ENCODE measurements around the gene ANKRD13B.

The ANKRD13B gene

DNA sequence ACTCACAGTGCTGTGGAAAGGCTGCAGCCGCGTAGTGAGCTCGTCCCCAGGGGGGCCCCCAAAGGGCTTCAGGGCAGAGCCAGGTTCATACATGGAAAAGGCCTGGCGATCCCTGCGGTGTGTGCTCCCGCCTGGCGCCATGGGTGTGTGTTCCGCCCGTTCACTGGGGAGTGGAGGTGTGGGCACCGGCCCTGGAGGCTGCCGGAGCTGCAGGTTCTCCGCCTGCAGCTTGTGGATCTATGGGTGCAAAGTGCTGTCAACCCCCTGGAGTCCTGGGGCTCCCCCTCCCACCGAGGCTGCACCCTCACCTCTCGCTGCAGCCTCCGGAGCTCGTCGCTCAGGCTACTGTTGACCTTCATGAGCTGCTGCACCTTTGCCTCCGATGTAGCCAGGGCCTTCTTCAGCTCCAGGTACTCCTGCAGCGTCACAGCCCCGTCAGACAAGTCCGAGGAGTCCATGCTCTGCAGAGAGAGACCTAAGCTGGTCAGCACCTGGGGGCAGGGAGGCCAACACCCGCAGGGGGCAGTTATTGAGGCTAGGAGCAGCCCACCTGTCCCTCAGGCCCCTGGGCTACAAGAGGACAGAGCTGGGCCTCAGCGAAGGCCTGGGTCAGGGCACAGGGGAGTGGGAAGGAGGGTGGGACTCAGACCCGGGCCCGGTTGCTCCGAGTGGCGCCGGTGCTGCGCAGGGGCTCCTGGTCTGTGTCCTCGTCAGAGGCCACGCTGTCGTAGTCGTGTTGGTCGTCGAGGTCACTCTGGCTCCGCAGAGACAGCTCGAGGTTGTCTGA lies 16.5 kb upstream of the ANKRD13B start:
- H3K27ac ChIP-seq (ENCODE audit: low read depth, low read length, severe bottlenecking): no peak overlapping the region
- H3K36me3 ChIP-seq (ENCODE audit: control insufficient read depth, insufficient read depth, low read length): peaks cover 86% of the 10 kb centered on the region
- WGBS, 2 experiments (ENCODE audit: insufficient coverage in 2 of 2): 95 to 96% methylated on average over 27 to 36 of the region's 37 CpGs
- no peak overlapping the region for H3K4me3 ChIP-seq (ENCODE audit: extremely low read depth, insufficient read depth, low read length, poor library complexity, severe bottlenecking)
- H3K9me3 ChIP-seq (ENCODE audit: control insufficient read depth, low read length): no peaks in the 10 kb centered on the region
- H3K4me1 ChIP-seq (ENCODE audit: control insufficient read depth, insufficient read depth, low read length, poor library complexity, severe bottlenecking): no peaks in the 10 kb centered on the region

- Histone ChIP-seq H3K4me1 (ENCODE audit: control insufficient read depth, insufficient read depth, low read length, poor library complexity, severe bottlenecking) (no peaks in the 10 kb centered on the region), H3K4me3 (ENCODE audit: extremely low read depth, insufficient read depth, low read length, poor library complexity, severe bottlenecking) (no peak overlapping the region), H3K36me3 (ENCODE audit: control insufficient read depth, insufficient read depth, low read length) (peaks cover 87% of the 10 kb centered on the region), H3K9me3 (ENCODE audit: control insufficient read depth, low read length) (no peaks in the 10 kb centered on the region), H3K27ac (ENCODE audit: low read depth, low read length, severe bottlenecking) (no peak overlapping the region)
- 92 to 98% methylated on average over 6 to 8 of the region's 9 CpGs for WGBS, 2 experiments (ENCODE audit: insufficient coverage in 2 of 2)
Observed at GRCh38 chr17:29577001-29577370, 15.9 kb upstream of the ANKRD13B start.

DNA sequence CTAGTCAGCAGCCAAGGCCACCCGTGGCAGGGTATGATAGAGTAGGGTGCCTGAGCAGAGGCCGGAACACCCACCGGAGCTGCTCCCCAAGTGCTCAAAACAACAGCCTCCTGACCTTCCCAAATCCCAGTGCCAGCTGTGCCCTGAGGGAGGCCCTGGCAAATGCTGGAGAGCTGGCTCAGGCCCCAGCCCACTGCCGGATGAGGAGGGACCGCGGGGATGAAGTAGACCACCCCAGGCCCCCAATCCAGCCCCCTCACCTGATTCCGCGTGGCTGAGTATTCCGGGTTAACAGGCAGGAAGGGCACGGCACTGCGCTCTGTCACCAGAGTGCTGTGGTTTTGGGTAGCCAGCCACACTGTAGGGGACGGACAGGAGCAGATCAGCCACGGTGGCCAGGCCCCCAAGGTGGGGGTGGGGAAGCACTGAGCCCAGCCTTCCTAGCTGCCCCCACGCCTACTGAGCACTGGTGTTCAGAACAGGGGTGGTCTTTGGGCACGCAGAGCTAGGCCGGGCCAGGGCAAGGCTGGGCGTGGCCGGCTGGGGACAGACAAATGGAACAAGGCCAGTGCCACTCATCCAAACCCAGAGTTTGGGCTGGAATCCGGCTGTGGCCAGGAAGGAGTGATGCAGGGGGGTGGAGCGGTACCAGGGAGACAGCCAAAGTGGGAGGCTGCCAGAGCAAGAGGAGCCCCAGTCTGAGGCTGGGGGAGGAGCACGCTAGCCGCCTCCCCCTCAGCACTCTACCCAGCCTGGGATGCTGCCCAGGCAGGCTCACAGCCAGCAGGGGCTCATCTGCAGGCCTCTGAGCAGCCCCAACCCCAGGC lies 15.3 kb upstream of the ANKRD13B start:
- peaks cover 91% of the 10 kb centered on the region for H3K36me3 ChIP-seq (ENCODE audit: control insufficient read depth, insufficient read depth, low read length)
- H3K27ac ChIP-seq (ENCODE audit: low read depth, low read length, severe bottlenecking): no peak overlapping the region
- H3K4me1 ChIP-seq (ENCODE audit: control insufficient read depth, insufficient read depth, low read length, poor library complexity, severe bottlenecking): no peaks in the 10 kb centered on the region
- no peak overlapping the region for H3K4me3 ChIP-seq (ENCODE audit: extremely low read depth, insufficient read depth, low read length, poor library complexity, severe bottlenecking)
- H3K9me3 ChIP-seq (ENCODE audit: control insufficient read depth, low read length): no peaks in the 10 kb centered on the region
- WGBS, 2 experiments (ENCODE audit: insufficient coverage in 2 of 2): 91 to 92% methylated on average over 19 to 20 of the region's 22 CpGs

DNA sequence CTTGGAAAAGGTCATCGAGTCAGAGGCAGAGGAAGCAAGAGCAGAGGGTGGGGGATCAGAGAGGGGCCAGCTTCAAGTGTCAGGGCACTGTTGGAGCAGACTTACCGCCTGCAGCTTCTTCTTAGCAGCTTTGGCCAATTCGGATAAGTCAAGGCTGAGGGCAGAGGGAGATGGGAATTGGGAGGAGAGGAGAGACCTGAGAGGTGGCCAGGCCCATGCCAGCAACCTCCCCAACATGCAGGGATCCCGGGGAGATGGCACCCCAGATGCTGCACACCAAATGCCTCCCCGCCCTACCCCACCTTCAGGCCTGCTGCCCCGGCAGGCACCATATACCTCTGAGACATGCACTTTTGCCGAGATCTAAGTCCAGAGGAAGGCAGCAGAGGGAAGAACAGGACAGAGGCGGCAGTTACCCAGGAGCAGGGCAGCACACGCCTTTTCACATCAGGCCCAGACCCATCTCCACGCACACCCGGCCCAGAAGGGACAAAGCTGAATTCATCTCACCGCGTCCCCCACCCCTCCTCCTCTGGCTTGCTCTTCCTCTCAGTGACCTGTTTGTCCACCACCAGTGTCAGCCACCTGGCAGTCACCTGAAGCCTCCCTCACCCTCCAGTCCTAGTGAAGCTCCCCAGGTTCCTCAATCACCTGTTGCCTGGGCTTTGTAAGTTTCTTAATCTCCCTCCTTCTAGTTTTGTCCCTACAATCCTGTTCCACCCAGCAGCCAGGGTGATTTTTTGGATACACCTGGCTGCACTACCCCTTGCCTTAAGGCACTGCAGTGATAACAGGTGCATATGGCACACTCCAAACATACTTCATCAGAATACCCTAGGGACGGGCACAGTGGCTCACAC lies 14.1 kb upstream of the ANKRD13B start:
- Histone ChIP-seq H3K36me3 (ENCODE audit: control insufficient read depth, insufficient read depth, low read length) (peaks cover 92% of the 10 kb centered on the region), H3K27ac (ENCODE audit: low read depth, low read length, severe bottlenecking) (no peak overlapping the region), H3K4me1 (ENCODE audit: control insufficient read depth, insufficient read depth, low read length, poor library complexity, severe bottlenecking) (no peaks in the 10 kb centered on the region), H3K9me3 (ENCODE audit: control insufficient read depth, low read length) (no peaks in the 10 kb centered on the region), H3K4me3 (ENCODE audit: extremely low read depth, insufficient read depth, low read length, poor library complexity, severe bottlenecking) (no peak overlapping the region)
- WGBS, 2 experiments (ENCODE audit: insufficient coverage in 2 of 2): 93 to 96% methylated on average over 11 to 13 of the region's 14 CpGs

GRCh38 chr17:29579866-29580771 lies 12.8 kb upstream of the ANKRD13B start:
- WGBS, 2 experiments (ENCODE audit: insufficient coverage in 2 of 2): 75 to 77% methylated on average over 10 to 12 of the region's 15 CpGs
- H3K9me3 ChIP-seq (ENCODE audit: control insufficient read depth, low read length): no peaks in the 10 kb centered on the region
- peaks cover 83% of the 10 kb centered on the region for H3K36me3 ChIP-seq (ENCODE audit: control insufficient read depth, insufficient read depth, low read length)
- no peak overlapping the region for H3K27ac ChIP-seq (ENCODE audit: low read depth, low read length, severe bottlenecking)
- H3K4me1 ChIP-seq (ENCODE audit: control insufficient read depth, insufficient read depth, low read length, poor library complexity, severe bottlenecking): peaks cover 10% of the 10 kb centered on the region
- no peak overlapping the region for H3K4me3 ChIP-seq (ENCODE audit: extremely low read depth, insufficient read depth, low read length, poor library complexity, severe bottlenecking)

- WGBS, 2 experiments (ENCODE audit: insufficient coverage in 2 of 2): 96 to 98% methylated on average over 6 to 14 of the region's 20 CpGs
- H3K27ac ChIP-seq (ENCODE audit: low read depth, low read length, severe bottlenecking): no peak overlapping the region
- H3K4me3 ChIP-seq (ENCODE audit: extremely low read depth, insufficient read depth, low read length, poor library complexity, severe bottlenecking): no peak overlapping the region
- no peaks in the 10 kb centered on the region for H3K9me3 ChIP-seq (ENCODE audit: control insufficient read depth, low read length)
- peaks cover 22% of the 10 kb centered on the region for H3K4me1 ChIP-seq (ENCODE audit: control insufficient read depth, insufficient read depth, low read length, poor library complexity, severe bottlenecking)
- H3K36me3 ChIP-seq (ENCODE audit: control insufficient read depth, insufficient read depth, low read length): peaks cover 67% of the 10 kb centered on the region
Observed at GRCh38 chr17:29581583-29582253, 11.2 kb upstream of the ANKRD13B start.

GRCh38 chr17:29582254-29582765 lies 10.6 kb upstream of the ANKRD13B start:
- Histone ChIP-seq H3K4me3 (ENCODE audit: extremely low read depth, insufficient read depth, low read length, poor library complexity, severe bottlenecking) (no peak overlapping the region), H3K9me3 (ENCODE audit: control insufficient read depth, low read length) (no peaks in the 10 kb centered on the region), H3K36me3 (ENCODE audit: control insufficient read depth, insufficient read depth, low read length) (peaks cover 66% of the 10 kb centered on the region), H3K27ac (ENCODE audit: low read depth, low read length, severe bottlenecking) (no peak overlapping the region), H3K4me1 (ENCODE audit: control insufficient read depth, insufficient read depth, low read length, poor library complexity, severe bottlenecking) (peaks cover 26% of the 10 kb centered on the region)
- WGBS, 2 experiments (ENCODE audit: insufficient coverage in 2 of 2): 87 to 93% methylated on average over 7 to 8 of the region's 10 CpGs

DNA sequence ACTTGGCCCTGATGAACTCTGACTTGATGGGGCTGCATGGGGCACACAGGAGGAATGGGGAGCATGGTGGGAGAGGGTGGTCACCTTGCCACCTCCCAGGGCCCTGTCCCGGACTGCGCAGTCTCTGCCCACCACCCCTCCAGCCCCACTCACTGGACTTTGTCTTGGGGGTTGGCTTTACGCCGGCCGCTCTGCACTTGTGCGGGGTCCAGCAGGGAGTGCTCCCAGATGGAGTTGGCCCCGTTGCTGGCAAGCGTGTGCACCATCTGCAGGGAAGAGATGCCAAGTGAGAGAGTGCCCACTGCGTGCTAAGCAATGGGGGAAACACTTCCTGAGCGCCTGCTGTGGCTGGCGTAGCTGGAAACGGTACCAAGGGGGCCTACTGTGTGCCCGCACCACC lies 10.2 kb upstream of the ANKRD13B start:
- WGBS, 2 experiments (ENCODE audit: insufficient coverage in 2 of 2): 94 to 98% methylated on average over 12 to 13 of the region's 13 CpGs
- H3K36me3 ChIP-seq (ENCODE audit: control insufficient read depth, insufficient read depth, low read length): peaks cover 65% of the 10 kb centered on the region
- no peak overlapping the region for H3K4me3 ChIP-seq (ENCODE audit: extremely low read depth, insufficient read depth, low read length, poor library complexity, severe bottlenecking)
- H3K9me3 ChIP-seq (ENCODE audit: control insufficient read depth, low read length): no peaks in the 10 kb centered on the region
- H3K4me1 ChIP-seq (ENCODE audit: control insufficient read depth, insufficient read depth, low read length, poor library complexity, severe bottlenecking): peaks cover 31% of the 10 kb centered on the region
- H3K27ac ChIP-seq (ENCODE audit: low read depth, low read length, severe bottlenecking): no peak overlapping the region

DNA sequence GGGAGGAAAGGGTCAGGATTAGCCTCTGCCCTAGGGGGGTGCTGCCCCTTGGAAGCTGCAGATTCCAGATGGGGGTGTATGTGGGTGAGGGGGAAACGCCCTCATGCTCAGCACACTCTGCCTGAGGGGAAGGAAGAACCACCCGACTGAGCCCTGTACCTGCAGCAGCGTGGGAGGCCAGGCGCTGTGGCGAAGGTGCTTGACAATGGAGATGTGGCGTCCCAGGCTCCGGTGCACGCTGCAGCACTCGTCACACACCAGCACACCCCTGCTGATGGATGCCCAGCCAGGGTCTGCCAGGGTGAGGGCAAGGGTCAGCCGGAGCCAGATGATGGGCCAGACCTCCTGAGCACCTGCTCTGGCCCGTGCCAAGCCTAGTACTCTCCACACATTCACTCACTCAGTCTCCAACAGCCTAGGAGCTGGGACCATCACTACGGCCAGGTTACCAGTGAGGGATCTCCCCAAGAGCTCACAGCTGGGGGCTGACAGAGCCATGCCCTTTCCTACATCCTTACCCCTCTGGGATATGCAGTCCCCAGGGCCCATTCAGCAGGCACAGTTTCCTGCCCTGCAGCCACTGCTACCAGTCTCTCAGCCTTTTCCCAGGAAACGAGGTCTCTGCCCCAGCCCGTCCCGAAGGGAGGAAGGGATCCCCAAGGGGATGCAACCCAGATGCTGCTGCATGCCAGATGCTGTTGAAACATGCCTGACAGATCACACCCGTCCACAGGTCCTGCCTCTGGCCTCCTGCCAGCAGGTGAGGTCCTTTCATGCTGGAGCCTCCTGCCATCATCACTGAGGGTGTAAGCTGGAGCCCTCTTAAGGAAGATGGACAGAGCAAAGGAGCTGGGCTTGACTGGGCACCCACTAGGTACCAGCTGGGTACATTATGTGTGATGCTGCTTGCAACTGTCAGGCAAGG lies 9.3 kb upstream of the ANKRD13B start:
- H3K36me3 ChIP-seq (ENCODE audit: control insufficient read depth, insufficient read depth, low read length): peaks cover 58% of the 10 kb centered on the region
- no peak overlapping the region for H3K27ac ChIP-seq (ENCODE audit: low read depth, low read length, severe bottlenecking)
- WGBS, 2 experiments (ENCODE audit: insufficient coverage in 2 of 2): 93 to 97% methylated on average over 11 to 12 of the region's 16 CpGs
- peaks cover 36% of the 10 kb centered on the region for H3K4me1 ChIP-seq (ENCODE audit: control insufficient read depth, insufficient read depth, low read length, poor library complexity, severe bottlenecking)
- H3K9me3 ChIP-seq (ENCODE audit: control insufficient read depth, low read length): no peaks in the 10 kb centered on the region
- no peak overlapping the region for H3K4me3 ChIP-seq (ENCODE audit: extremely low read depth, insufficient read depth, low read length, poor library complexity, severe bottlenecking)
